T-helper 1 cell treated with Interleukin-12 subunit alpha and Interleukin-12 subunit beta and Interleukin-4 antibody, amounts not matched to agents 30 μg/mL and 1 μg/mL, for 36 hours (primary cell): ENCODE measurements around the gene ENO3.
"Not testable (repeated sequence)": the region's sequence is repeated elsewhere in the genome, so short reads cannot be mapped to it uniquely, and the experiment has no call there.

Experiments used
- H3K27ac Mint-ChIP-seq: one replicate; pipeline ENCODE4 v1.8.0; 2021; ENCODE audit warnings: mild to moderate bottlenecking, mixed read lengths
- H3K27me3 Mint-ChIP-seq: one replicate; pipeline ENCODE4 v1.8.0; 2021; ENCODE audit warnings: low read depth, mixed read lengths
- H3K36me3 Mint-ChIP-seq: one replicate; pipeline ENCODE4 v1.8.0; 2021; ENCODE audit warnings: low read depth, mixed read lengths
- H3K4me1 Mint-ChIP-seq: one replicate; pipeline ENCODE4 v1.8.0; 2021; ENCODE audit warnings: low read depth, mixed read lengths
- H3K4me3 Mint-ChIP-seq: one replicate; pipeline ENCODE4 v1.8.0; 2021; ENCODE audit warnings: mild to moderate bottlenecking, moderate library complexity, mixed read lengths
- H3K9me3 Mint-ChIP-seq: one replicate; pipeline ENCODE4 v1.8.0; 2021; ENCODE audit warnings: mixed read lengths

ENO3 gene

GRCh38 chr17:4950746-4951204 lies at the start of gene ENO3:
Gene ENO3 (plus strand): TSS chr17:4951119. CDS start chr17:4951830, 711 bp downstream.
- Mint-ChIP-seq H3K27ac (peak within 1 kb of the TSS; percentile 85), H3K4me3 (peak within 1 kb of the TSS; percentile 86), H3K9me3 (no peaks in the 10 kb centered on the region), H3K4me1 (peaks cover 9% of the 10 kb centered on the region), H3K36me3 (peaks cover 20% of the 10 kb centered on the region), H3K27me3 (no peaks in the 10 kb centered on the region)

- peaks cover 26% of the 10 kb centered on the region for H3K4me1 Mint-ChIP-seq
- no peaks in the 10 kb centered on the region for H3K9me3 Mint-ChIP-seq
- H3K4me3 Mint-ChIP-seq, result no peak overlapping the region
- H3K27ac Mint-ChIP-seq, result no peak overlapping the region
- H3K36me3 Mint-ChIP-seq, result peaks cover 1% of the 10 kb centered on the region
- H3K27me3 Mint-ChIP-seq, result peaks cover 10% of the 10 kb centered on the region
Observed at GRCh38 chr17:4901648-4902344, 49.1 kb upstream of the ENO3 start.

- H3K27me3 Mint-ChIP-seq, result peaks cover 10% of the 10 kb centered on the region
- no peaks in the 10 kb centered on the region for H3K9me3 Mint-ChIP-seq
- H3K27ac Mint-ChIP-seq, result peak overlapping the region; percentile 43
- H3K4me3 Mint-ChIP-seq, result peak overlapping the region; percentile 28
- H3K4me1 Mint-ChIP-seq, result peaks cover 26% of the 10 kb centered on the region
- H3K36me3 Mint-ChIP-seq, result no peaks in the 10 kb centered on the region
Observed at GRCh38 chr17:4902540-4902939, 48.4 kb upstream of the ENO3 start.

GRCh38 chr17:4903051-4903818 lies 47.7 kb upstream of the ENO3 start, which contains the start of gene CHRNE:
Gene CHRNE (minus strand): TSS chr17:4903098. CDS start chr17:4903063, 35 bp downstream.
- no peaks in the 10 kb centered on the region for H3K36me3 Mint-ChIP-seq
- peak within 1 kb of the TSS; percentile 28 for H3K4me3 Mint-ChIP-seq
- H3K27ac Mint-ChIP-seq, result peak within 1 kb of the TSS; percentile 46
- no peaks in the 10 kb centered on the region for H3K9me3 Mint-ChIP-seq
- peaks cover 26% of the 10 kb centered on the region for H3K4me1 Mint-ChIP-seq
- peaks cover 10% of the 10 kb centered on the region for H3K27me3 Mint-ChIP-seq

GRCh38 chr17:4906642-4907041 lies 44.3 kb upstream of the ENO3 start:
- not testable (repeated sequence) for H3K9me3 Mint-ChIP-seq, H3K4me3 Mint-ChIP-seq, H3K36me3 Mint-ChIP-seq, H3K27me3 Mint-ChIP-seq, H3K27ac Mint-ChIP-seq
- peaks cover 17% of the 10 kb centered on the region for H3K4me1 Mint-ChIP-seq

GRCh38 chr17:4908301-4908700 lies 42.6 kb upstream of the ENO3 start:
- no peaks in the 10 kb centered on the region for H3K9me3 Mint-ChIP-seq
- H3K4me1 Mint-ChIP-seq, result peaks cover 6% of the 10 kb centered on the region

GRCh38 chr17:4908711-4909496 lies 42.0 kb upstream of the ENO3 start:
- Mint-ChIP-seq H3K27ac (no peak overlapping the region), H3K9me3 (no peaks in the 10 kb centered on the region), H3K4me1 (peaks cover 2% of the 10 kb centered on the region), H3K27me3 (peaks cover 12% of the 10 kb centered on the region), H3K4me3 (no peak overlapping the region), H3K36me3 (no peaks in the 10 kb centered on the region)

More at GRCh38 chr17:4908301-4908700, 42.6 kb upstream of the ENO3 start:
- H3K4me3 Mint-ChIP-seq, result no peak overlapping the region
- no peaks in the 10 kb centered on the region for H3K36me3 Mint-ChIP-seq
- no peak overlapping the region for H3K27ac Mint-ChIP-seq
- peaks cover 12% of the 10 kb centered on the region for H3K27me3 Mint-ChIP-seq

- H3K27ac Mint-ChIP-seq, result no peak overlapping the region
- no peak overlapping the region for H3K4me3 Mint-ChIP-seq
- peaks cover 2% of the 10 kb centered on the region for H3K4me1 Mint-ChIP-seq
- no peaks in the 10 kb centered on the region for H3K36me3 Mint-ChIP-seq
- H3K9me3 Mint-ChIP-seq, result no peaks in the 10 kb centered on the region
- H3K27me3 Mint-ChIP-seq, result peaks cover 8% of the 10 kb centered on the region
Observed at GRCh38 chr17:4913994-4914393, 36.9 kb upstream of the ENO3 start.

- H3K4me3 Mint-ChIP-seq, H3K27me3 Mint-ChIP-seq, H3K27ac Mint-ChIP-seq, H3K36me3 Mint-ChIP-seq, H3K4me1 Mint-ChIP-seq, H3K9me3 Mint-ChIP-seq: not testable (repeated sequence)
Observed at GRCh38 chr17:4914551-4914950, 36.4 kb upstream of the ENO3 start.

- Mint-ChIP-seq H3K36me3 (peaks cover 4% of the 10 kb centered on the region), H3K27ac (no peak overlapping the region), H3K4me1 (no peaks in the 10 kb centered on the region), H3K9me3 (no peaks in the 10 kb centered on the region), H3K4me3 (no peak overlapping the region), H3K27me3 (no peaks in the 10 kb centered on the region)
Observed at GRCh38 chr17:4919511-4920047, 31.3 kb upstream of the ENO3 start.

GRCh38 chr17:4920351-4921048 lies 30.4 kb upstream of the ENO3 start:
- H3K36me3 Mint-ChIP-seq, result peaks cover 4% of the 10 kb centered on the region
- no peaks in the 10 kb centered on the region for H3K9me3 Mint-ChIP-seq
- no peaks in the 10 kb centered on the region for H3K27me3 Mint-ChIP-seq
- H3K27ac Mint-ChIP-seq, result no peak overlapping the region
- H3K4me3 Mint-ChIP-seq, result no peak overlapping the region
- no peaks in the 10 kb centered on the region for H3K4me1 Mint-ChIP-seq

- Mint-ChIP-seq H3K36me3 (peaks cover 5% of the 10 kb centered on the region), H3K9me3 (no peaks in the 10 kb centered on the region), H3K4me3 (no peak overlapping the region), H3K4me1 (peaks cover under 1% of the 10 kb centered on the region), H3K27ac (no peak overlapping the region), H3K27me3 (no peaks in the 10 kb centered on the region)
Observed at GRCh38 chr17:4921320-4921719, 29.6 kb upstream of the ENO3 start.

- H3K27ac Mint-ChIP-seq, result not testable (repeated sequence)
Observed at GRCh38 chr17:4926577-4927335, 24.2 kb upstream of the ENO3 start.

More at GRCh38 chr17:4926577-4927335, 24.2 kb upstream of the ENO3 start:
- peaks cover 33% of the 10 kb centered on the region for H3K36me3 Mint-ChIP-seq
- not testable (repeated sequence) for H3K4me1 Mint-ChIP-seq, H3K9me3 Mint-ChIP-seq, H3K4me3 Mint-ChIP-seq, H3K27me3 Mint-ChIP-seq
